GM18526 (cell line): ENCODE results near the gene ECSIT.

Experiments used
- POLR2A ChIP-seq: IDR thresholded peaks from 3 replicates; pipeline ENCODE4 v1.6.1; 2011; ENCODE audit not compliant: insufficient read length; ENCODE audit errors: extremely low read depth

Gene ECSIT

DNA sequence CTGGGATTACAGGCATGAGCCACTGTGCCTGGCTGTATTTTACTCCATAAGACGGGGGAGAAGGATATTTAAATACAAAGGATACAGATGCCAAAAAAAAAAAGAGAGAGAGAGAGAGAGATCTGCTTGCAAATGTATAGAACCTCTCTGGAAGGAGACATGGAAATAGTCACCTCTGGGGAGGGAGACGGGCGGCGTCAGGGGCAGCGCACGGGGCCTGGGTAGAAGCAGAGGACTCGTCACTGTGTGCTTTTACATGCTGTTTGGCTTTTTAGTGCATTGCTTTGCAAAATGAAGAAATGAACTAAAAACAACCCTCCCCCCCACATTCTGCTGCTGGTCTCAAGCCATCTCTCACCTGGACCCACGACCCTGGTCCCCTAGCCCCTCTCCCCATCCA, 18.5 kb downstream of the ECSIT start:
- no peak for TF ChIP-seq POLR2A

DNA sequence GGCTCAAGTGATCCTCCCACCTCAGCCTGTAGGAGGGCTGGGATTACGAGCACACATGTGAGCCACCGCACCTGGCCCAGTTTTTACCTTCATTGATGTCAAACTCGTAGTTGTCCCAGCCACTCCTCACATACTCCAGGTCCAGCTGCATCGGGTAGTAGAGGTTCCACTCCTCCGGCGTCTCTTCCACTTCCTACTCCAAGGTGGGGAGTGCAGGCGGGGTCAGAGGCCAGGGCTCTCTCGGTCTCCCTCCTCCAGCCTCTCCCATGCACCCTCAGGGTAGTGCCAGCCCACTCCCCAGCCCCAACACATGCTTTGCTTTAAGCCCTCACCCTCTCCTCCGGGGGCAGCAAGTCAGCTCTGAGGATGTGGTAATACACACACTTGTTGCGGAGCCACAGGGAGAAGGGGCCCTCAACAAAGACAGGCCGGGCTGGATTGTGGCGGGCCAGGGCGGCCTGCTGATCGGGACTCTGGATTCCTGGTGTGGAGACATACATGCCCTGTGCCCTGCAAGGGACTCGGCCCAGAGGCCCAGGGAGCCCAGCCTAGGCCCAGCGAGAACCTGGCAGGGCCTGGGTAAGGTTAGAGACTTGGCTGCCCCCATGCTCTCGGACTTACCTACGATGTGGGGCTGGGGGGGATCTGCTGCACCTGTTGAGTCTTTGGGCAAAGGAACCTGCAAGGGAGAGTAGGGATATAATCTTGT, 21.4 kb downstream of the ECSIT start:
- TF ChIP-seq POLR2A, result no peak

GRCh38 chr19:11506967-11507366, 22.0 kb downstream of the ECSIT start:
- no peak for TF ChIP-seq POLR2A

DNA sequence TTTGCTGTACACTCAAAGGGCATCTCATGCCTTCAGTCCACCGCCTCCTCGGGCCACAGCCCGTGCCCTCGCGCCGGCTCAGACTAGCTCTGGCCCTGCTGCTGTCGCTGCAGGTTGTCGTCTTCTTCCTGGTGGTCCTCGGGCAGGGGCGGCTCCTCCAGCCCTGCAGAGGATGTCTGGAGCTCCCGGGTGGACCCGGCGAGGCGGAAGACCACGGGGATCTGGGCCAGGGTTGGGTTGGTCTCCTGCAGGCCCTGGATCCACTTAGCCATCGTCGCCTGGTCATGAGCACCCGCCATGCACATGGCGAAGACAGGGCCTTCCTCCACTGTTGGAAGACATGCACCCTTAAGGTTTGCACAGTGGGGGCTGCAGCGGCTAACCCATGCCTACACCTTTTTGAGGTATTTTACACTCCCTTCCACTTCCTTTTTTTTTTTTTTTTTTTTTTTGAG, 22.8 kb downstream of the ECSIT start:
- no peak for TF ChIP-seq POLR2A

GRCh38 chr19:11505504-11506100, 23.3 kb downstream of the ECSIT start, which contains the start of gene ZNF653:
Gene ZNF653, minus strand, starts transcription at chr19:11505839. Its CDS starts 53 bp downstream, at chr19:11505786.
- TF ChIP-seq POLR2A, result peak; percentile 57

- peak; percentile 28 for TF ChIP-seq POLR2A
Measured at GRCh38 chr19:11505032-11505503, 23.9 kb downstream of the ECSIT start.

DNA sequence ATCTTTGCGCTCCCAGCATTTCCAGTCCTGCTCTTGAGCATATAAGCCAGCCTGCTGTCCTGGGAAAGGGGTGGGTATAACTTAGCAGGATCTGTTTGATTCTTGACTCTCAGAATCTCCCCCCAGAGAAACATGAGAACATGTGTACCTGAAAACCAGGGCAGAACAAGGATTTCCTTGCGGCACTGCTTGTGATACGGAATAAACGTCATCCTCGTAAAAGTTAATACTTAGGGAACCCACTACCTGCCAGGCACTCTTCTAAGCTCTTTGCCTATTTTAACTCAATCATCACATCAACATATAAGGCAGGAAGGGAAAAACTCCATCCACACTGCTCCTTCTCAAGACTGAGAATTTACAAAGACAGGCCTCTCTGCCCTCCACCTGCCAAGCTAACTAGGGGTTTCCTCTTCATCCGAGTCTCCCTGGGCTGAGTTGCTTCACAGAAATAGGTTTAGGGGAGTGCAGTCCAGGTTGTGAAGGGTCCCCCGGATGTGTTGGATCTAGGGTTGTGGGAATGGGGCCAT, 24.4 kb downstream of the ECSIT start:
- no peak for TF ChIP-seq POLR2A

GRCh38 chr19:11499890-11500420, 29.0 kb downstream of the ECSIT start:
- TF ChIP-seq POLR2A, result no peak

- no peak for TF ChIP-seq POLR2A
Measured at GRCh38 chr19:11499220-11499726, 29.7 kb downstream of the ECSIT start.

- TF ChIP-seq POLR2A, result no peak
Measured at GRCh38 chr19:11496391-11497163, 32.4 kb downstream of the ECSIT start.

- TF ChIP-seq POLR2A, result no peak
Measured at GRCh38 chr19:11495885-11496284, 33.0 kb downstream of the ECSIT start.

DNA sequence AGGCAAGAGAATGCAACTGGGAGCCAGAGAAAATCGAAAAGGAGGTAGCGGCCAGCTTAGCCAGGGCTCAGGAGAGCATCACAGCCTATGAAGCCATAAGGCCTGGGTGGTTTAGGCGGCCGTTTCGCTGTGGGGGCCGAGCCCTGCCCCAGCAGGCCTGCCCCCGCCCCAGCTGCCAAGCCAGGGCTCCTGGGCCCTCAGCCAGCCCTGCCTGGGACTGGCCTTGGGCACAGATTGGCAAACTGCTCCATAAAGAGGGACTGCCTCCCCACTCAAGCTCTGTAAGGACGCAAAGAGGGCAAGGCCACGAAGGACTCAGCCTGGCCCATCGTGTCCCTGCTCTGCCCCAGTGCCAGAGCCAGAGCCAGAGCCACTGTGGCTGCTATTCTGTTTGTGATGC, 33.5 kb downstream of the ECSIT start:
- TF ChIP-seq POLR2A, result no peak

DNA sequence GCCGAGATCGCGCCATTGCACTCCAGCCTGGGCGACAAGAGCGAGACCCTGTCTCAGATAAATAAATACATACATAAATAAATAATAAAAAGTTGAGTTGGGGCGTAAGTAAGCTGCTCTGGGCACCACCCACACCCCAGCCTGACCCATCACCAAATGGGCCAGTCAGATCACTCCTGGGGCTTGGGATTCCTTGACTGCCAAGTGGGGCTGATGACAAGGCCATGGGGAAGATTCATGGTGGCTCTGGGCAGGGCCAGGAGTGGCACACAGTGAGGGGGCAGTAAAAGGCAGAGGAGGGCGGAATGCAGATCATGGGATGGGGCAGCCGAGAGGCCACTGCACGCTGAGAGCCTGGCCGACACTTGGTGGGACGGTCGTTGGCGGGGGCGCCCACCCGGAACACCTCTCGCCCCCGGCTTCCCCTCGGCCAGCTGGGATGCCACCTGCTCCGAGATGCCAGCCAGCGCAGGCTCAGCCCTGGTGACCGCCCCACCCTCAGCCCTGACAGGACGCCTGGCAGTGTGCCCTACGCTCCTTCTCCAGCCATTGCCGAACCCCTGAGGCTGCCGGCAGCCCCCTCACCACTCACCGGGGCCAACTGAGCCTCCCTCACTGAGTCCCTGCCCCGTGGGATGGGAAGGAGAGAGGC, 34.2 kb downstream of the ECSIT start:
- TF ChIP-seq POLR2A, result no peak

GRCh38 chr19:11489378-11489777, 39.6 kb downstream of the ECSIT start:
- TF ChIP-seq POLR2A, result no peak
